ENCODE measurements around the gene INAFM2. TPM values are rescaled to one million over a fixed set of nuclear protein-coding genes. Genes with fewer than 3 reads are reported as not detected.

Gene INAFM2
- total and polyA plus RNA-seq, 10 donors = 7.4 to 29.6 (median 18.7) TPM

DNA sequence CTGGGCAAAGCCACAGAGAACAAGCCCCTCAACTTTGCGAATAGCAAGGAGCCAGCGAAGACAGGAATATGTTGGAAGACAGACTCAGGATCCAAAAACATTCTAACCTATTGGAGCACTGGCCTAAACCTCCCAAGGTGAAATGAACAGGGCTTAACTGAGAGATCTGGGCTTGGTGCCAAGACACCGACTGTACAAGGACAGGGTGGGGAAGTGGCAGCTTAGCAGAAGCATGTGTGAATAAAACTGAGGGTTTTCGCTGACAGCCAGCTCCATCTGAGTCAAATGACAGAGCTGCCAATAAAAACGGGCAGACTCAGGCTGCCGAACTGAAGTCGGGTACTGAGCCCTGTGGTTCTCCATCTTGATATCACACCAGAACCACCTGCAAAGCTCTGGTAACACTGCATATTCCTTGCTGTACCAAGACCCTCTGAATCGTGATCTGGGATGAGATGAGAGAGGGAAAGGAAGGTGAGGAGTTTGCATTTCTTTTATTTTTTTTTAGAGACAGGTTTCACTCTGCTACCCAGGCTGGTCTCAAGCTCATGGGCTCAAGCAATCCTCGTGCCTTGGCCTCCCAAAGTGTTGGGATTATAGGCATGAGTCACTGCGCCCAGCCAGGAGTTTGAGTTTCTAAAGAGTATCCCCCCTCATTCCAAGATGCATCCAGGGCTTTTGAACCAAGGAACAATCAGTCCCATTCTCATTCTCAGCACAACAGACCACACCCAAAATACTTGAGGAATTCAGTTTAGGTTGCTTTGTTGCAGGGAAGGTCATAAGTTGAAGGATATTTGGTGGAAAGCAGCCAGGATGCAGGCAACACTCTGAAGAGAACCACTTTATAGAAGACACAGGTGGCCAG, 9.7 kb upstream of the INAFM2 start:
- Histone ChIP-seq H3K4me1 (peaks cover 13 to 61% (median 37%) of the 10 kb centered on the region in 6 donors), H3K27ac (peak overlapping the region in 6 of 8 donors; percentile 13 to 50 (median 38)), H3K36me3 (no peaks in the 10 kb centered on the region), H3K27me3 (replicated peaks in 1 of 7) (no peaks in the 10 kb centered on the region), H3K4me3 (no peak overlapping the region), H3K9me3 (no peaks in the 10 kb centered on the region)
- intact Hi-C loops (cut with DNase I; ENCODE audit: low total_unique reads) = no loop called here
- WGBS, 5 donors = 24 to 31% (median 29%) methylated on average over 10 of the region's 10 CpGs
- peak; percentile 87 for DNase-seq
- TF ChIP-seq POLR2AphosphoS5 (IDR thresholded peaks at IDR 0.05) = peak in 1 of 3 donors; percentile 71
- TF ChIP-seq, protein P1, sequence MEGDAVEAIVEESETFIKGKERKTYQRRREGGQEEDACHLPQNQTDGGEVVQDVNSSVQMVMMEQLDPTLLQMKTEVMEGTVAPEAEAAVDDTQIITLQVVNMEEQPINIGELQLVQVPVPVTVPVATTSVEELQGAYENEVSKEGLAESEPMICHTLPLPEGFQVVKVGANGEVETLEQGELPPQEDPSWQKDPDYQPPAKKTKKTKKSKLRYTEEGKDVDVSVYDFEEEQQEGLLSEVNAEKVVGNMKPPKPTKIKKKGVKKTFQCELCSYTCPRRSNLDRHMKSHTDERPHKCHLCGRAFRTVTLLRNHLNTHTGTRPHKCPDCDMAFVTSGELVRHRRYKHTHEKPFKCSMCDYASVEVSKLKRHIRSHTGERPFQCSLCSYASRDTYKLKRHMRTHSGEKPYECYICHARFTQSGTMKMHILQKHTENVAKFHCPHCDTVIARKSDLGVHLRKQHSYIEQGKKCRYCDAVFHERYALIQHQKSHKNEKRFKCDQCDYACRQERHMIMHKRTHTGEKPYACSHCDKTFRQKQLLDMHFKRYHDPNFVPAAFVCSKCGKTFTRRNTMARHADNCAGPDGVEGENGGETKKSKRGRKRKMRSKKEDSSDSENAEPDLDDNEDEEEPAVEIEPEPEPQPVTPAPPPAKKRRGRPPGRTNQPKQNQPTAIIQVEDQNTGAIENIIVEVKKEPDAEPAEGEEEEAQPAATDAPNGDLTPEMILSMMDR (IDR thresholded peaks at IDR 0.05 in 8 of 11, conservative IDR thresholded peaks at IDR 0.05 in 3 of 11) = no peak
- no peak for TF ChIP-seq POLR2A (IDR thresholded peaks at IDR 0.05)

DNA sequence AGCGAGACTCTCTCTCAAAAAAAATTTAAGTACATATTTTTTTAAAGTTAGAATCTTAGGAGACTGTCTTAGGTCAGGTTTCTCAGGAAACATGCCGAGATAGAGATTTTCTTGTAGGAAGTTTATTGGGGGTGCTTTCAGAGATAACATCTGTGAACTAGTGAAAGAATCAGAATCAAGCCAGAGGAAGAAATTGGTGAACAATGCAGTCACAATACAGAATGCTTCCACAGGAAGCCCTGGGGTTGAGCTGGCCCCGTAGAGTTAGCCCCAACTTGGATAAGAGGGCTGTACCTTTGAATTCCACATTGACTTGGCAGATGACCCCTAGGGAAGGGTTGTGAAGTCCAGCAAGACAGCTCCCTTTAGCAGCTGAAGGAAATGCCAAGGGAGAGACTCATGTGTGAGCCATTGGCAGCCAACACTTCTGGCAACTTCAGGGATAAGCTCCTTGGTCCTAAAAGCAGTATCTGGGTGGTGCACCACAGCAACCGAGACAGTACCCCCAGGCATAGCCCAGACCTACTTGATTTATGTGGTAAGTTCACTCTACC, 8.7 kb upstream of the INAFM2 start:
- no peak overlapping the region for H3K27ac ChIP-seq
- no peak for DNase-seq
- H3K36me3 ChIP-seq = no peaks in the 10 kb centered on the region
- peaks cover 8 to 51% (median 27%) of the 10 kb centered on the region in 6 donors for H3K4me1 ChIP-seq
- 61 to 67% (median 66%) methylated on average over 4 of the region's 4 CpGs for WGBS, 5 donors
- no peak overlapping the region for H3K4me3 ChIP-seq
- no peaks in the 10 kb centered on the region for H3K27me3 ChIP-seq (replicated peaks in 1 of 7)
- H3K9me3 ChIP-seq = no peaks in the 10 kb centered on the region
- TF ChIP-seq POLR2A (IDR thresholded peaks at IDR 0.05) (no peak), POLR2AphosphoS5 (IDR thresholded peaks at IDR 0.05) (no peak)
- TF ChIP-seq, protein P1 (IDR thresholded peaks at IDR 0.05 in 8 of 11, conservative IDR thresholded peaks at IDR 0.05 in 3 of 11) = no peak
- intact Hi-C loops (cut with DNase I; ENCODE audit: low total_unique reads) = no loop called here

DNA sequence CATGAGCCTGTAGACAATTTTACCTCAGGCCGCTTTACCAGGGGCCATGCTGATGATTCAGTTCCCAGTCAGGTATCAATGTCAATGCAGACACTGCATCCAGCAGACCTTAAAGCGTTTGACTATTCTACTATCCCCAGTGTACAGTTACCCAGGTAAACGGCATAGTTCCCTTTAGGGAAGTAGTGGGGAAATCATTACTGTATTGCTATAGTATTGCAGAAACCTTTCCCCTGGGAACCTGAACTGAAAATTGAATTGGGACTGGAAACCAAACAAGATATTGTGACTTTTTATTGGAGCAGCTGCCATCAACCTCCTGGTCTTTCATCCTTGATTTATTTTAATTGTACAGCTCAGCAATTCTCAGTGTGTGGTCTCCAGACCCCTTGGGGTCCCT, 6.6 kb upstream of the INAFM2 start:
- 65 to 76% (median 68%) methylated on average over 3 of the region's 3 CpGs for WGBS, 5 donors

More for the DNA sequence above, 6.6 kb upstream of the INAFM2 start:
- Histone ChIP-seq H3K9me3 (no peaks in the 10 kb centered on the region), H3K4me3 (no peak overlapping the region), H3K36me3 (no peaks in the 10 kb centered on the region), H3K4me1 (peaks cover 5 to 60% (median 29%) of the 10 kb centered on the region in 6 donors), H3K27ac (no peak overlapping the region), H3K27me3 (replicated peaks in 1 of 7) (no peaks in the 10 kb centered on the region)
- DNase-seq = no peak
- TF ChIP-seq POLR2A (IDR thresholded peaks at IDR 0.05) (no peak), POLR2AphosphoS5 (IDR thresholded peaks at IDR 0.05) (no peak)
- TF ChIP-seq, protein P1 (IDR thresholded peaks at IDR 0.05 in 8 of 11, conservative IDR thresholded peaks at IDR 0.05 in 3 of 11) = no peak
- intact Hi-C loops (cut with DNase I; ENCODE audit: low total_unique reads) = no loop called here
